ENCODE measurements around the gene SGCA. TPM values are rescaled to one million over a fixed set of nuclear protein-coding genes. Genes with fewer than 3 reads are reported as not detected.

Gene SGCA
- total and polyA plus RNA-seq, 8 donors: 3.2 to 18.5 (median 5.6) TPM

GRCh38 chr17:50214976-50215760, 49.4 kb downstream of the SGCA start:
- ATAC-seq: no peak
- H3K36me3 ChIP-seq: no peaks in the 10 kb centered on the region
- TF ChIP-seq CTCF (IDR thresholded peaks at IDR 0.05): no peak
- no peaks in the 10 kb centered on the region for H3K9me3 ChIP-seq
- intact Hi-C loops (cut with DNase I): no loop called here
- peaks cover 0 to 10% of the 10 kb centered on the region in 2 donors for H3K27me3 ChIP-seq
- DNase-seq: no peak
- peak overlapping the region in 1 of 2 donors; percentile 13 for H3K27ac ChIP-seq
- no peak overlapping the region for H3K4me3 ChIP-seq
- H3K4me1 ChIP-seq: peaks cover 20 to 26% of the 10 kb centered on the region in 2 donors

GRCh38 chr17:50217591-50217990, 51.8 kb downstream of the SGCA start:
- H3K36me3 ChIP-seq: no peaks in the 10 kb centered on the region
- DNase-seq: no peak
- no peaks in the 10 kb centered on the region for H3K9me3 ChIP-seq
- H3K27me3 ChIP-seq: no peaks in the 10 kb centered on the region
- no peak for TF ChIP-seq CTCF (IDR thresholded peaks at IDR 0.05)
- H3K4me3 ChIP-seq: no peak overlapping the region
- peaks cover 30 to 39% of the 10 kb centered on the region in 2 donors for H3K4me1 ChIP-seq
- ATAC-seq: no peak
- H3K27ac ChIP-seq: peak overlapping the region; percentile 35 to 84
- intact Hi-C loops (cut with DNase I): no loop called here

- ATAC-seq (no peak), DNase-seq (peak in 1 of 4 donors; percentile 65)
Measured at GRCh38 chr17:50218071-50218759, 52.4 kb downstream of the SGCA start.

GRCh38 chr17:50218771-50219315, 53.0 kb downstream of the SGCA start:
- peaks cover 30 to 42% of the 10 kb centered on the region in 2 donors for H3K4me1 ChIP-seq
- no peak for TF ChIP-seq CTCF (IDR thresholded peaks at IDR 0.05)
- no peak for DNase-seq

More at GRCh38 chr17:50218071-50218759, 52.4 kb downstream of the SGCA start:
- H3K36me3 ChIP-seq: no peaks in the 10 kb centered on the region
- H3K9me3 ChIP-seq: no peaks in the 10 kb centered on the region
- H3K4me3 ChIP-seq: no peak overlapping the region
- H3K4me1 ChIP-seq: peaks cover 30 to 42% of the 10 kb centered on the region in 2 donors
- no peak for TF ChIP-seq CTCF (IDR thresholded peaks at IDR 0.05)
- no peaks in the 10 kb centered on the region for H3K27me3 ChIP-seq
- intact Hi-C loops (cut with DNase I): no loop called here
- H3K27ac ChIP-seq: peak overlapping the region; percentile 35 to 84

GRCh38 chr17:50219342-50219741, 53.5 kb downstream of the SGCA start:
- ATAC-seq (peak; percentile 10), DNase-seq (peak in 1 of 4 donors; percentile 46)
- intact Hi-C loops (cut with DNase I): no loop called here
- no peaks in the 10 kb centered on the region for H3K27me3 ChIP-seq
- H3K9me3 ChIP-seq: no peaks in the 10 kb centered on the region
- TF ChIP-seq CTCF (IDR thresholded peaks at IDR 0.05): no peak
- H3K4me1 ChIP-seq: peaks cover 30 to 42% of the 10 kb centered on the region in 2 donors
- H3K27ac ChIP-seq: peak overlapping the region; percentile 35 to 84
- H3K36me3 ChIP-seq: no peaks in the 10 kb centered on the region
- H3K4me3 ChIP-seq: no peak overlapping the region

More at GRCh38 chr17:50218771-50219315, 53.0 kb downstream of the SGCA start:
- Histone ChIP-seq H3K4me3 (no peak overlapping the region), H3K27me3 (no peaks in the 10 kb centered on the region), H3K36me3 (no peaks in the 10 kb centered on the region), H3K27ac (peak overlapping the region; percentile 35 to 84), H3K9me3 (no peaks in the 10 kb centered on the region)
- ATAC-seq: peak; percentile 16
- intact Hi-C loops (cut with DNase I): no loop called here

All from left lung (tissue), 10 donors.